Measurements from ENCODE around the gene HNMT.

HNMT gene

GRCh38 chr2:137952586-137953129 lies 11.6 kb upstream of the HNMT start:
- Histone ChIP-seq H3K79me2 (ENCODE audit: control insufficient read depth, insufficient read depth, low read length) (no peaks in the 10 kb centered on the region), H3K36me3 (ENCODE audit: control insufficient read depth, insufficient read depth, low read length) (no peaks in the 10 kb centered on the region), H4K5ac (ENCODE audit: low read length) (no peak overlapping the region), H3K18ac (ENCODE audit: low read length) (no peak overlapping the region), H3K27me3 (ENCODE audit: insufficient read depth, low read length, poor library complexity) (no peaks in the 10 kb centered on the region), H3K4me2 (ENCODE audit: low read length) (no peak overlapping the region), H2AK5ac (ENCODE audit: low read length) (no peak overlapping the region), H3K23ac (ENCODE audit: low read length) (no peak overlapping the region), H2BK15ac (replicated peaks; ENCODE audit: low read depth) (no peak overlapping the region), H3K4ac (ENCODE audit: low read depth, low read length) (no peak overlapping the region), H3K79me1 (ENCODE audit: low read length) (no peaks in the 10 kb centered on the region), H3K9ac (ENCODE audit: low read length) (no peak overlapping the region), H3K4me1 (ENCODE audit: control insufficient read depth, low read depth, low read length) (no peaks in the 10 kb centered on the region), H3K56ac (ENCODE audit: low read length) (no peak overlapping the region), H2BK120ac (ENCODE audit: low read depth, low read length) (peak overlapping the region; percentile 45), H3K27ac (ENCODE audit: low read depth, low read length) (no peak overlapping the region), H3K4me3 (ENCODE audit: low read length) (no peak overlapping the region), H2BK5ac (ENCODE audit: low read length) (no peak overlapping the region), H4K8ac (ENCODE audit: low read depth, low read length) (no peak overlapping the region)
- peak; percentile 39 for DNase-seq
- WGBS (ENCODE audit: extremely low coverage, insufficient coverage, low lambda C conversion rate), result no CpG with 5 or more reads among the region's 9 CpGs

- no peaks in the 10 kb centered on the region for H3K4me1 ChIP-seq (ENCODE audit: control insufficient read depth, low read depth, low read length)
- no peak overlapping the region for H3K23ac ChIP-seq (ENCODE audit: low read length)
- WGBS (ENCODE audit: extremely low coverage, insufficient coverage, low lambda C conversion rate), result no CpG with 5 or more reads among the region's 2 CpGs
- H2BK5ac ChIP-seq (ENCODE audit: low read length), result no peak overlapping the region
- no peaks in the 10 kb centered on the region for H3K27me3 ChIP-seq (ENCODE audit: insufficient read depth, low read length, poor library complexity)
- no peaks in the 10 kb centered on the region for H3K79me2 ChIP-seq (ENCODE audit: control insufficient read depth, insufficient read depth, low read length)
- no peak overlapping the region for H3K4me2 ChIP-seq (ENCODE audit: low read length)
- no peak overlapping the region for H3K9ac ChIP-seq (ENCODE audit: low read length)
- no peak overlapping the region for H2BK120ac ChIP-seq (ENCODE audit: low read depth, low read length)
- no peak overlapping the region for H4K5ac ChIP-seq (ENCODE audit: low read length)
- H2AK5ac ChIP-seq (ENCODE audit: low read length), result no peak overlapping the region
- DNase-seq, result no peak
- no peaks in the 10 kb centered on the region for H3K79me1 ChIP-seq (ENCODE audit: low read length)
- H3K4me3 ChIP-seq (ENCODE audit: low read length), result no peak overlapping the region
- H2BK15ac ChIP-seq (replicated peaks; ENCODE audit: low read depth), result no peak overlapping the region
- no peak overlapping the region for H3K27ac ChIP-seq (ENCODE audit: low read depth, low read length)
- no peaks in the 10 kb centered on the region for H3K36me3 ChIP-seq (ENCODE audit: control insufficient read depth, insufficient read depth, low read length)
- H3K4ac ChIP-seq (ENCODE audit: low read depth, low read length), result no peak overlapping the region
- no peak overlapping the region for H4K8ac ChIP-seq (ENCODE audit: low read depth, low read length)
- H3K56ac ChIP-seq (ENCODE audit: low read length), result no peak overlapping the region
- no peak overlapping the region for H3K18ac ChIP-seq (ENCODE audit: low read length)
Observed at GRCh38 chr2:137955536-137955935, 8.7 kb upstream of the HNMT start.

- Histone ChIP-seq H3K18ac (ENCODE audit: low read length) (no peak overlapping the region), H3K4ac (ENCODE audit: low read depth, low read length) (no peak overlapping the region), H3K23ac (ENCODE audit: low read length) (no peak overlapping the region), H2BK15ac (replicated peaks; ENCODE audit: low read depth) (no peak overlapping the region), H3K27me3 (ENCODE audit: insufficient read depth, low read length, poor library complexity) (no peaks in the 10 kb centered on the region), H4K5ac (ENCODE audit: low read length) (no peak overlapping the region), H2AK5ac (ENCODE audit: low read length) (no peak overlapping the region), H4K8ac (ENCODE audit: low read depth, low read length) (no peak overlapping the region), H3K56ac (ENCODE audit: low read length) (no peak overlapping the region), H3K9ac (ENCODE audit: low read length) (no peak overlapping the region), H3K79me1 (ENCODE audit: low read length) (no peaks in the 10 kb centered on the region), H2BK5ac (ENCODE audit: low read length) (no peak overlapping the region), H3K4me2 (ENCODE audit: low read length) (no peak overlapping the region), H3K4me1 (ENCODE audit: control insufficient read depth, low read depth, low read length) (no peaks in the 10 kb centered on the region), H2BK120ac (ENCODE audit: low read depth, low read length) (no peak overlapping the region), H3K36me3 (ENCODE audit: control insufficient read depth, insufficient read depth, low read length) (no peaks in the 10 kb centered on the region), H3K79me2 (ENCODE audit: control insufficient read depth, insufficient read depth, low read length) (no peaks in the 10 kb centered on the region), H3K4me3 (ENCODE audit: low read length) (no peak overlapping the region), H3K27ac (ENCODE audit: low read depth, low read length) (no peak overlapping the region)
- no peak for DNase-seq
- no CpG with 5 or more reads among the region's 1 CpG for WGBS (ENCODE audit: extremely low coverage, insufficient coverage, low lambda C conversion rate)
Observed at GRCh38 chr2:137957033-137957432, 7.2 kb upstream of the HNMT start.

GRCh38 chr2:137959166-137959565 lies 5.1 kb upstream of the HNMT start:
- no peak overlapping the region for H2AK5ac ChIP-seq (ENCODE audit: low read length)
- peaks cover 5% of the 10 kb centered on the region for H3K4me1 ChIP-seq (ENCODE audit: control insufficient read depth, low read depth, low read length)
- H3K79me1 ChIP-seq (ENCODE audit: low read length), result no peaks in the 10 kb centered on the region
- no peak overlapping the region for H3K18ac ChIP-seq (ENCODE audit: low read length)
- no peaks in the 10 kb centered on the region for H3K79me2 ChIP-seq (ENCODE audit: control insufficient read depth, insufficient read depth, low read length)
- H3K4ac ChIP-seq (ENCODE audit: low read depth, low read length), result no peak overlapping the region
- H3K27me3 ChIP-seq (ENCODE audit: insufficient read depth, low read length, poor library complexity), result no peaks in the 10 kb centered on the region
- H4K8ac ChIP-seq (ENCODE audit: low read depth, low read length), result no peak overlapping the region
- no peak overlapping the region for H3K4me2 ChIP-seq (ENCODE audit: low read length)
- no peak for DNase-seq
- no CpG with 5 or more reads among the region's 1 CpG for WGBS (ENCODE audit: extremely low coverage, insufficient coverage, low lambda C conversion rate)
- no peak overlapping the region for H2BK5ac ChIP-seq (ENCODE audit: low read length)
- no peak overlapping the region for H3K9ac ChIP-seq (ENCODE audit: low read length)
- H3K56ac ChIP-seq (ENCODE audit: low read length), result no peak overlapping the region
- H3K4me3 ChIP-seq (ENCODE audit: low read length), result no peak overlapping the region
- no peak overlapping the region for H2BK120ac ChIP-seq (ENCODE audit: low read depth, low read length)
- H2BK15ac ChIP-seq (replicated peaks; ENCODE audit: low read depth), result no peak overlapping the region
- H3K36me3 ChIP-seq (ENCODE audit: control insufficient read depth, insufficient read depth, low read length), result no peaks in the 10 kb centered on the region
- no peak overlapping the region for H3K23ac ChIP-seq (ENCODE audit: low read length)
- no peak overlapping the region for H3K27ac ChIP-seq (ENCODE audit: low read depth, low read length)
- H4K5ac ChIP-seq (ENCODE audit: low read length), result no peak overlapping the region

- DNase-seq, result no peak
- Histone ChIP-seq H3K23ac (ENCODE audit: low read length) (no peak overlapping the region), H2BK15ac (replicated peaks; ENCODE audit: low read depth) (no peak overlapping the region), H3K56ac (ENCODE audit: low read length) (no peak overlapping the region), H3K27ac (ENCODE audit: low read depth, low read length) (no peak overlapping the region), H2AK5ac (ENCODE audit: low read length) (no peak overlapping the region), H3K79me2 (ENCODE audit: control insufficient read depth, insufficient read depth, low read length) (no peaks in the 10 kb centered on the region), H3K4me2 (ENCODE audit: low read length) (no peak overlapping the region), H3K27me3 (ENCODE audit: insufficient read depth, low read length, poor library complexity) (no peaks in the 10 kb centered on the region), H3K4me3 (ENCODE audit: low read length) (no peak overlapping the region), H3K4ac (ENCODE audit: low read depth, low read length) (no peak overlapping the region), H4K8ac (ENCODE audit: low read depth, low read length) (no peak overlapping the region), H4K5ac (ENCODE audit: low read length) (no peak overlapping the region), H3K79me1 (ENCODE audit: low read length) (no peaks in the 10 kb centered on the region), H3K36me3 (ENCODE audit: control insufficient read depth, insufficient read depth, low read length) (no peaks in the 10 kb centered on the region), H3K4me1 (ENCODE audit: control insufficient read depth, low read depth, low read length) (peaks cover 5% of the 10 kb centered on the region), H2BK120ac (ENCODE audit: low read depth, low read length) (no peak overlapping the region), H3K18ac (ENCODE audit: low read length) (no peak overlapping the region), H2BK5ac (ENCODE audit: low read length) (no peak overlapping the region), H3K9ac (ENCODE audit: low read length) (no peak overlapping the region)
- WGBS (ENCODE audit: extremely low coverage, insufficient coverage, low lambda C conversion rate), result no CpG with 5 or more reads among the region's 4 CpGs
Observed at GRCh38 chr2:137960223-137960622, 4.0 kb upstream of the HNMT start.

- H2BK5ac ChIP-seq (ENCODE audit: low read length), result no peak overlapping the region
- no peak overlapping the region for H3K4me3 ChIP-seq (ENCODE audit: low read length)
- no peak for DNase-seq
- no peaks in the 10 kb centered on the region for H3K36me3 ChIP-seq (ENCODE audit: control insufficient read depth, insufficient read depth, low read length)
- peaks cover 5% of the 10 kb centered on the region for H3K4me1 ChIP-seq (ENCODE audit: control insufficient read depth, low read depth, low read length)
- H2AK5ac ChIP-seq (ENCODE audit: low read length), result no peak overlapping the region
- no peak overlapping the region for H3K18ac ChIP-seq (ENCODE audit: low read length)
- H4K5ac ChIP-seq (ENCODE audit: low read length), result no peak overlapping the region
- no peak overlapping the region for H2BK120ac ChIP-seq (ENCODE audit: low read depth, low read length)
- H3K4me2 ChIP-seq (ENCODE audit: low read length), result no peak overlapping the region
- no peak overlapping the region for H3K9ac ChIP-seq (ENCODE audit: low read length)
- H4K8ac ChIP-seq (ENCODE audit: low read depth, low read length), result no peak overlapping the region
- H2BK15ac ChIP-seq (replicated peaks; ENCODE audit: low read depth), result no peak overlapping the region
- H3K4ac ChIP-seq (ENCODE audit: low read depth, low read length), result no peak overlapping the region
- H3K79me2 ChIP-seq (ENCODE audit: control insufficient read depth, insufficient read depth, low read length), result no peaks in the 10 kb centered on the region
- no peak overlapping the region for H3K23ac ChIP-seq (ENCODE audit: low read length)
- H3K79me1 ChIP-seq (ENCODE audit: low read length), result no peaks in the 10 kb centered on the region
- no peaks in the 10 kb centered on the region for H3K27me3 ChIP-seq (ENCODE audit: insufficient read depth, low read length, poor library complexity)
- no peak overlapping the region for H3K56ac ChIP-seq (ENCODE audit: low read length)
- no peak overlapping the region for H3K27ac ChIP-seq (ENCODE audit: low read depth, low read length)
Observed at GRCh38 chr2:137961602-137962001, 2.7 kb upstream of the HNMT start.
